ENCODE data around the gene DEAF1.

DEAF1 gene

GRCh38 chr11:596374-596773, 98.6 kb downstream of the DEAF1 start:
- H3K9me3 Mint-ChIP-seq = no peaks in the 10 kb centered on the region
- H3K4me1 Mint-ChIP-seq (ENCODE audit: low read depth) = no peaks in the 10 kb centered on the region
- no peak overlapping the region for H3K27ac Mint-ChIP-seq
- H3K36me3 Mint-ChIP-seq (ENCODE audit: low read depth) = peaks cover 48% of the 10 kb centered on the region
- no peak for DNase-seq (ENCODE audit: low spot score)
- H3K4me3 Mint-ChIP-seq = no peak overlapping the region
- H3K27me3 Mint-ChIP-seq (ENCODE audit: low read depth) = no peaks in the 10 kb centered on the region

DNA sequence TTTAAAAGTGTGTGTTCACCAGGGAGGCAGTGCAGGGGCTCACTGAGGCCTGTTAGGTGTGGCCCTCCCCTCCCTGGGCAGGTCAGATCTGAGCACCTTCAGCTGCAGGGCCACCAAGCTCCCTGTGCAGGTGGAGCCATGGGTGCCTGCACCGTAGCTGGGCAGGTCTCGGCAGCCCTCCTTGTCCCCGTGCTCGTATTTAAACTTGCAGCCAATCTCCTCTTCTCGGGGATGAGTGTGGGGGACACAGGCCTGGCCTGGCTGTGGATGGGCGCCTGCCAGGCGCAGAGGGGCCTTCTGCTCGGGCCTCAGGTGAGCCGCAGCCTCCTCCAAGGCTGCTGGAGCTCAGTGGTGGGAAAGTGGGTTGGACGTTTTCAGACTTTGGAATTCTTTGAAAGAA, 99.6 kb downstream of the DEAF1 start:
- Mint-ChIP-seq H3K27me3 (ENCODE audit: low read depth) (no peaks in the 10 kb centered on the region), H3K36me3 (ENCODE audit: low read depth) (peaks cover 52% of the 10 kb centered on the region), H3K4me3 (no peak overlapping the region), H3K27ac (no peak overlapping the region), H3K4me1 (ENCODE audit: low read depth) (no peaks in the 10 kb centered on the region), H3K9me3 (no peaks in the 10 kb centered on the region)
- DNase-seq (ENCODE audit: low spot score) = no peak

Measured in T-helper 2 cell treated with Interferon-gamma antibody and Interleukin-4, amounts not matched to agents 5 μg/mL and 100 μg/mL, for 36 hours (primary cell).